ENCODE data around the gene NRG3.

- no peak for TF ChIP-seq CTCF (IDR thresholded peaks at IDR 0.05)
- TF ChIP-seq EP300 (IDR thresholded peaks at IDR 0.05), result no peak
Observed at GRCh38 chr10:82552267-82552666, 677.3 kb downstream of the NRG3 start.

All from ovary (tissue), 3 donors.